ENCODE data around the gene NUDT9.
"Not testable (repeated sequence)": the region's sequence is repeated elsewhere in the genome, so short reads cannot be mapped to it uniquely, and the experiment has no call there.

The NUDT9 gene

GRCh38 chr4:87469390-87469789, 47.0 kb downstream of the NUDT9 start:
- H3K4me3 ChIP-seq (ENCODE audit: low read length) = no peak overlapping the region
- no peak for DNase-seq (ENCODE audit: low read depth)
- TF ChIP-seq, protein P1, sequence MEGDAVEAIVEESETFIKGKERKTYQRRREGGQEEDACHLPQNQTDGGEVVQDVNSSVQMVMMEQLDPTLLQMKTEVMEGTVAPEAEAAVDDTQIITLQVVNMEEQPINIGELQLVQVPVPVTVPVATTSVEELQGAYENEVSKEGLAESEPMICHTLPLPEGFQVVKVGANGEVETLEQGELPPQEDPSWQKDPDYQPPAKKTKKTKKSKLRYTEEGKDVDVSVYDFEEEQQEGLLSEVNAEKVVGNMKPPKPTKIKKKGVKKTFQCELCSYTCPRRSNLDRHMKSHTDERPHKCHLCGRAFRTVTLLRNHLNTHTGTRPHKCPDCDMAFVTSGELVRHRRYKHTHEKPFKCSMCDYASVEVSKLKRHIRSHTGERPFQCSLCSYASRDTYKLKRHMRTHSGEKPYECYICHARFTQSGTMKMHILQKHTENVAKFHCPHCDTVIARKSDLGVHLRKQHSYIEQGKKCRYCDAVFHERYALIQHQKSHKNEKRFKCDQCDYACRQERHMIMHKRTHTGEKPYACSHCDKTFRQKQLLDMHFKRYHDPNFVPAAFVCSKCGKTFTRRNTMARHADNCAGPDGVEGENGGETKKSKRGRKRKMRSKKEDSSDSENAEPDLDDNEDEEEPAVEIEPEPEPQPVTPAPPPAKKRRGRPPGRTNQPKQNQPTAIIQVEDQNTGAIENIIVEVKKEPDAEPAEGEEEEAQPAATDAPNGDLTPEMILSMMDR (conservative IDR thresholded peaks at IDR 0.05; ENCODE audit: low read depth, low read length) = no peak

DNA sequence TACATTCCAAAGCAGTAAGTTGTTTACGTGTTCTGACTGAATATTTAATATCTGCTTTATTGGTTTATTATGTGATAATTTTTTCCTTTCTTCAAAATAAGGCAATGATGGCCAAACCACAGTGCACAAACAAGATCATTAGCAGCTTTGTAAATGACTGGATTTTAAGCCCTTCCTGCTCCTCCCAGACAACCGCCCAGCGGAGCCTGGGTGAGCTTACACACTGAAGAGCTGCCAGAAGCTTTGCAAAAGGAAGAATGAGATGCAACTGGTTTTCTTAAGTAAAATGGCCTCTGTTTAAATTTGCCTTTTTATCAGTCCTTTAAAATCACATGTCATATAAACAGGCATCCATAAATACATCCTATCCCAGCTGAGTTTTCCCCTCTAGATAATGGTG, 54.6 kb downstream of the NUDT9 start:
- peak; percentile 17 for DNase-seq (ENCODE audit: low read depth)
- no peak overlapping the region for H3K4me3 ChIP-seq (ENCODE audit: low read length)
- TF ChIP-seq, protein P1 (conservative IDR thresholded peaks at IDR 0.05; ENCODE audit: low read depth, low read length) = no peak

DNA sequence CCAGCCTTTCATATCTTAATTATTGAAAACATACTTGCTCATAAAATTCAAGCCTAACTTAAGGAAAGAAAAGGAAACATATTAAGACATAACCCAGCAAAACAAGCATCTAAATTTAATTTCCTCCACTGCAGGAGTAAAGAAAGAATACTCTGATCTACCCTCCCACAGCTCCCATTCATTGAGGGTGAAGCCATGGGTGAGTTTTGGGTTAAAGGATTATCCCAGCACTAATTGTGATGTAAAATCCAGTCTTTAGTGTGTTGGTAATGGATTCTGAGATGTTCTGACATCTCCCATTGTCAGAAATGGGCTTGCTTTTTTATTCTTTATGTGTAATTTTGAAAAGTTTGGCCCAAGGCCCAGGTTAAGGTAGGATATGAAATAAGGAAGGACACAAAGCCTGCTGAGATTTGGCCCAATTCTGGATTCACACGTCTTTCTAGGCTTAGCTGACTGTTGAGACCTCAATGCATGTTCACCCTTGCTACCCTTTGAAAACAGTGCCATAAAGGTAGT, 56.4 kb downstream of the NUDT9 start:
- DNase-seq (ENCODE audit: low read depth) = no peak
- TF ChIP-seq, protein P1 (conservative IDR thresholded peaks at IDR 0.05; ENCODE audit: low read depth, low read length) = no peak
- no peak overlapping the region for H3K4me3 ChIP-seq (ENCODE audit: low read length)

- TF ChIP-seq, protein P1 (conservative IDR thresholded peaks at IDR 0.05; ENCODE audit: low read depth, low read length) = no peak
- DNase-seq (ENCODE audit: low read depth) = no peak
- H3K4me3 ChIP-seq (ENCODE audit: low read length) = no peak overlapping the region
Observed at GRCh38 chr4:87481377-87481776, 59.0 kb downstream of the NUDT9 start.

- H3K4me3 ChIP-seq (ENCODE audit: low read length); DNase-seq (ENCODE audit: low read depth): not testable (repeated sequence)
Observed at GRCh38 chr4:87483247-87483646, 60.9 kb downstream of the NUDT9 start.

- not testable (repeated sequence) for DNase-seq (ENCODE audit: low read depth); H3K4me3 ChIP-seq (ENCODE audit: low read length)
Observed at GRCh38 chr4:87488666-87489065, 66.3 kb downstream of the NUDT9 start.

DNA sequence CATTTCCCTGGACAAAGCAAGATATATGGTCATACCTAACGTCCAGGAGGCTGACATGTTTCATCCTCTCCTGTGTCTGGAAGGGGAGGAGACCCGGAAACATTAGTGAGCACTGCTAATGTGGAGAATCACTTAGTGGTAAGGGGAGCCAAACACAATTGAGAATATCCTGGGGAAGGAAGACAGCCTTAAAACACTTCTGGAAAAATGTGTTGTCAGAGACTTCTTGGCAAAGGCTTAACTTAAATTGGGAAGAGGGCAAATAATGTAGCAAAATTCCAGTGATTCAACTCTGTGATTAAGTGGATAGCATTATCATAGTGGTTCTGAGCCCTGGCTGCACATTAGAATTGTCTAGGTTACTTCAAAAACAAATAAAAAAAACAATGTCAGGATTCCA, 67.3 kb downstream of the NUDT9 start:
- no peak overlapping the region for H3K4me3 ChIP-seq (ENCODE audit: low read length)
- no peak for DNase-seq (ENCODE audit: low read depth)
- TF ChIP-seq, protein P1 (conservative IDR thresholded peaks at IDR 0.05; ENCODE audit: low read depth, low read length) = no peak

GRCh38 chr4:87490664-87491369, 68.4 kb downstream of the NUDT9 start:
- DNase-seq (ENCODE audit: low read depth) = no peak
- TF ChIP-seq, protein P1 (conservative IDR thresholded peaks at IDR 0.05; ENCODE audit: low read depth, low read length) = no peak
- H3K4me3 ChIP-seq (ENCODE audit: low read length) = no peak overlapping the region

All from retinal pigment epithelial cell (primary cell).